Lower leg skin (tissue), 4 donors: ENCODE results near the gene PODXL2. TPM values are rescaled to one million over a fixed set of nuclear protein-coding genes. Genes with fewer than 3 reads are reported as not detected.
"Not testable (repeated sequence)": the region's sequence is repeated elsewhere in the genome, so short reads cannot be mapped to it uniquely, and the experiment has no call there.

Experiments
- DNase-seq, 2 donors: peaks; one replicate each; pipeline ENCODE4 v3.0.0-alpha.2; 2019; ENCODE audit warnings: low spot score in 2 of 2
- H3K4me3 ChIP-seq: fragments of 200-600 bp; sonication (generic); 2 replicates; pipeline ENCODE4 v1.5.1; 2017; ENCODE audit warnings: mild to moderate bottlenecking, low read depth; ENCODE audit not compliant: poor library complexity, severe bottlenecking
- POLR2A ChIP-seq, 2 donors: fragments of 450-650 bp; IDR thresholded peaks; one replicate each; pipeline ENCODE4 v1.6.1; 2016 to 2017; ENCODE audit warnings: antibody characterized with exemption in 2 of 2, mild to moderate bottlenecking in 1 of 2, moderate library complexity in 1 of 2
- WGBS, 2 donors: methylation state at CpG; one replicate each; pipeline ENCODE4 v1.1.5; 2018; 5-methylcytosine and 5-hydroxymethylcytosine counted together
- intact Hi-C: fragments of 100-400 bp; cut with DNase I; formaldehyde crosslinking; loops from one replicate; pipeline ENCODE4 v1.15.0; 2023; ENCODE audit warnings: low total_unique reads
- total RNA-seq, 4 donors: library from RNA; depleted of rRNA; stranded (reverse); fragments of >200 nt; gene quantifications; one replicate each; pipeline ENCODE4 v1.1.0, GENCODE V29; 2016
- TF ChIP-seq, protein P1 (sequence below), 3 donors: fragments of 450-650 bp; IDR thresholded peaks; one replicate each; pipeline ENCODE4 v1.5.1; 2016; ENCODE audit warnings: antibody characterized with exemption in 3 of 3, mild to moderate bottlenecking in 3 of 3, moderate library complexity in 2 of 3

Gene PODXL2
- total RNA-seq, 4 donors from 2014 or later: 7.1 to 14.5 (median 9.2) TPM

DNA sequence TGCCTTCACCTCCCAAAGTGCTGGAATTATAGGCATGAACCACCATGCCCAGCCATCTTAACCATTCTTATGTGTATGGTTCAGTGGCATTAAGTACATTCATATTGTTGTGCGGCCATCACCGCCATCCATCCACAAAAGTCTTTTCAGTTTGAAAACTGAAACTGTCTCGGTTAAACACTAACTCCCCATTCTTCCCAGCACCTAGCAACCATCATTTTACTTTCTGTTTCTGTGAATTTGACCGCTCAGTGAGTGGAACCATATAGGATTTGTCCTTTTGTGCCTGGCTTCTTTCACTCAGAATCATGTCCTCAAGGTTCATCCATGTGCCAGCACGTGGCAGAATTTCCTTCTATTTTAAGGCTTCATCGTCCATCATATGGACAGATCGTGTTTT, 24.9 kb upstream of the PODXL2 start:
- TF ChIP-seq, protein P1, sequence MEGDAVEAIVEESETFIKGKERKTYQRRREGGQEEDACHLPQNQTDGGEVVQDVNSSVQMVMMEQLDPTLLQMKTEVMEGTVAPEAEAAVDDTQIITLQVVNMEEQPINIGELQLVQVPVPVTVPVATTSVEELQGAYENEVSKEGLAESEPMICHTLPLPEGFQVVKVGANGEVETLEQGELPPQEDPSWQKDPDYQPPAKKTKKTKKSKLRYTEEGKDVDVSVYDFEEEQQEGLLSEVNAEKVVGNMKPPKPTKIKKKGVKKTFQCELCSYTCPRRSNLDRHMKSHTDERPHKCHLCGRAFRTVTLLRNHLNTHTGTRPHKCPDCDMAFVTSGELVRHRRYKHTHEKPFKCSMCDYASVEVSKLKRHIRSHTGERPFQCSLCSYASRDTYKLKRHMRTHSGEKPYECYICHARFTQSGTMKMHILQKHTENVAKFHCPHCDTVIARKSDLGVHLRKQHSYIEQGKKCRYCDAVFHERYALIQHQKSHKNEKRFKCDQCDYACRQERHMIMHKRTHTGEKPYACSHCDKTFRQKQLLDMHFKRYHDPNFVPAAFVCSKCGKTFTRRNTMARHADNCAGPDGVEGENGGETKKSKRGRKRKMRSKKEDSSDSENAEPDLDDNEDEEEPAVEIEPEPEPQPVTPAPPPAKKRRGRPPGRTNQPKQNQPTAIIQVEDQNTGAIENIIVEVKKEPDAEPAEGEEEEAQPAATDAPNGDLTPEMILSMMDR (IDR thresholded peaks at IDR 0.05): no peak
- TF ChIP-seq POLR2A (IDR thresholded peaks at IDR 0.05): no peak
- no peak overlapping the region for H3K4me3 ChIP-seq
- intact Hi-C loops: no loop called here
- 92 to 93% methylated on average over 7 of the region's 7 CpGs for WGBS, 2 donors
- DNase-seq: no peak

DNA sequence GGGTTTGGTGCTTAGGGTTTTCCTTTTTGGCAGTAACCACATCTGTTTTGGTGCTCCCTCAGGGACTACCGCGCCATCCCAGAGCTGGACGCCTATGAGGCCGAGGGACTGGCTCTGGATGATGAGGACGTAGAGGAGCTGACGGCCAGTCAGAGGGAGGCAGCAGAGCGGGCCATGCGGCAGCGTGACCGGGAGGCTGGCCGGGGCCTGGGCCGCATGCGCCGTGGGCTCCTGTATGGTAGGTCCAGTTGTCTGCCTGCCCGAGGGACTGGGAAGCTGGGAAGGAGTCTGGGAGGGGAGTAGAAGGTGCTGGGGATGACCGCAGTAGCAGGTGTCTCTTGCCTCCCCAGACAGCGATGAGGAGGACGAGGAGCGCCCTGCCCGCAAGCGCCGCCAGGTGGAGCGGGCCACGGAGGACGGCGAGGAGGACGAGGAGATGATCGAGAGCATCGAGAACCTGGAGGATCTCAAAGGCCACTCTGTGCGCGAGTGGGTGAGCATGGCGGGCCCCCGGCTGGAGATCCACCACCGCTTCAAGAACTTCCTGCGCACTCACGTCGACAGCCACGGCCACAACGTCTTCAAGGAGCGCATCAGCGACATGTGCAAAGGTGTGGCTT, 24.3 kb upstream of the PODXL2 start:
- H3K4me3 ChIP-seq: no peak overlapping the region
- 91 to 93% methylated on average over 41 of the region's 41 CpGs for WGBS, 2 donors
- intact Hi-C loops: no loop called here
- no peak for DNase-seq
- TF ChIP-seq, protein P1 (IDR thresholded peaks at IDR 0.05): no peak
- TF ChIP-seq POLR2A (IDR thresholded peaks at IDR 0.05): no peak

- WGBS, 2 donors: 91 to 97% methylated on average over 7 of the region's 7 CpGs
- intact Hi-C loops, H3K4me3 ChIP-seq, DNase-seq: not testable (repeated sequence)
These were observed 23.4 kb upstream of the PODXL2 start for GRCh38 chr3:127605547-127605946.

DNA sequence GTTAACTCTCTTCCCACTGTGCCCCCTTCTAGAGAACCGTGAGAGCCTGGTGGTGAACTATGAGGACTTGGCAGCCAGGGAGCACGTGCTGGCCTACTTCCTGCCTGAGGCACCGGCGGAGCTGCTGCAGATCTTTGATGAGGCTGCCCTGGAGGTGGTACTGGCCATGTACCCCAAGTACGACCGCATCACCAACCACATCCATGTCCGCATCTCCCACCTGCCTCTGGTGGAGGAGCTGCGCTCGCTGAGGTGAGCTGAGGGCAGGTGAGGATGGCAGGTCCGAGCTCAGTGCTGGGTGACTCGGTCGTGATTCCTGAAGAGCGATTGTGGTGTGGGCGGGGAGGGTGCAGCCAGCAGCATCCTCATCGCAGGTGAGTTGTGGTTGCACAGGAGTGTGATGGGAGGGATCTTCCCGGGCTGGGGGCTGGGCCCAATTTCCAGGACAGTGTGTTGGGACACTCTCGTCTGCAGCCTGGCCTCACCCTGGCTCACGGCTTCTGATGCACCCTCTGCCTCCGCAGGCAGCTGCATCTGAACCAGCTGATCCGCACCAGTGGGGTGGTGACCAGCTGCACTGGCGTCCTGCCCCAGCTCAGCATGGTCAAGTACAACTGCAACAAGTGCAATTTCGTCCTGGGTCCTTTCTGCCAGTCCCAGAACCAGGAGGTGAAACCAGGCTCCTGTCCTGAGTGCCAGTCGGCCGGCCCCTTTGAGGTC, 22.7 kb upstream of the PODXL2 start:
- 89 to 92% methylated on average over 15 to 19 of the region's 24 CpGs for WGBS, 2 donors

DNA sequence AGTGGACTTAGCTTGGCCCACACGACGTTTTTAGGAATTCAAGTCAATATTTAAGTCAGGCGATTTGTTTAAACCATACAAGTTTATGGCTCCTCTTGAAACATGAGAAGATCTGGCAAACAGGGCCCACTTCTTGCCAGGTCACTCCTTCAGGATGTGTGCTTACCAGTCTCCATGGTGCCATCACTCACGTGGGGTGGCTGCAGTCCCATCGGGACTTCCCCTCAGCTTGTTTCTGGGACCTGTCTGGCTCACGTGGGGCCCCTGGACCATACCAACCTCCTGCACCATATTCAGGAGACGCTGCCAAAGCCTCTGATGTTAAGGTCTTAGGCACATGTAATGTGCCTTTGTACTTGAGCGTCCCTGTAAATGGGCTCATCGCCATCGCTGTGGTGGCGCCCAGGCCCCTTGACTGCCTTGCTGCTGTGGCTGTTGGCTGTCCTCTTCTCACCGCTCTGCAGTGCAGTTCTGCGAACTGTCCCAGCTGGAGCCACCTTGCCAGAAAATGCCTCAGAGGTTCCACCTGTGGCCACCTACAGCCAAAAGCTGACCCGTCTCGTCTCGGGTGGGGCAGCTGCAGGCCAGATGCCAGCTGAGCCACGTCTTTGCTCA, 21.9 kb upstream of the PODXL2 start:
- WGBS, 2 donors: 80 to 85% methylated on average over 17 of the region's 17 CpGs
- no peak for DNase-seq
- intact Hi-C loops: no loop called here
- TF ChIP-seq POLR2A (IDR thresholded peaks at IDR 0.05): no peak
- no peak overlapping the region for H3K4me3 ChIP-seq

More for the DNA sequence above, 22.7 kb upstream of the PODXL2 start:
- intact Hi-C loops: no loop called here
- TF ChIP-seq POLR2A (IDR thresholded peaks at IDR 0.05): no peak
- TF ChIP-seq, protein P1 (IDR thresholded peaks at IDR 0.05): no peak
- no peak for DNase-seq
- H3K4me3 ChIP-seq: no peak overlapping the region

- no peak for TF ChIP-seq POLR2A (IDR thresholded peaks at IDR 0.05)
- TF ChIP-seq, protein P1 (IDR thresholded peaks at IDR 0.05): no peak
- no peak for DNase-seq
- intact Hi-C loops: no loop called here
- H3K4me3 ChIP-seq: no peak overlapping the region
- 90 to 98% methylated on average over 7 of the region's 7 CpGs for WGBS, 2 donors
These were observed 21.2 kb upstream of the PODXL2 start for GRCh38 chr3:127607675-127608361.
